Ureter (tissue), 1 donor: ENCODE measurements around the gene CMIP. TPM values are rescaled to one million over a fixed set of nuclear protein-coding genes. Genes with fewer than 3 reads are reported as not detected.

Source experiments
- DNase-seq: peaks from one replicate; pipeline ENCODE4 v3.0.0-alpha.2; 2020; ENCODE audit warnings: low spot score
- total RNA-seq: library from RNA; stranded (reverse); gene quantifications from one replicate; pipeline ENCODE4 v1.2.4, GENCODE V29; 2023
- donor health status: DM: yes; HTN: yes; CAD: no.

CMIP gene
- total RNA-seq, 1 donor from 2014 or later, result 98.0 TPM

DNA sequence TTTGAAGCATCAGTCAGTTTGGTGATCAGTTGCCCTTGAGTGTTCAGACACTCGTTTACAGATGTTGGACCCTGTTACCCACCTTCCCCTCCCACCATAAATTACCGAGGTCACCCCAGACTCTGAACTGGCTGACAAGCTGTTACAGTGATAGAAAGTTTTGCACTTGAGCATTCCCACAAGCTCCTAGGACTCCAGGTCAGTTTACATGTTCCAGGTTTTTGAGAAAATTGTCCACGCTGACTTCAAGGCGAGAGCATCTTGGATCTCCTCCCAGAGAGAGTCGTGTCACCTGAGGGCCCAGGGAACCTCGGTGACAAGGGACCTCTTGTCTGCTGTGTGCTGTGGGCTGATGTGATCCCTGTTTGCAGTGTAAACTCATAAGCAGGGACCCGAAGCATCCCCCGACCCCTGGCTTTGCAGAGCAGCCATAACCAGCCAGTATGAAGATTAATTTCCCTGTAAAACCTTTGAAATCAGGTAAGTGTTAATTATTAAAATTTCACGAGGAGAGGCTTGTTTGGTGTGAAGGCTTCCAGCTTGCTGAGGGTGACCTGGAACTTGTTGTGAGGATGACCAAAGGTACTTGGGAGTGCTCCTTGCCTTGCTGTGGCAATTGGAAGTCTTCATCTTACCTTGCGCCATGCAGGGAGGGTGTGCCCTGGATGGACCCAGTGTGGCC, 91.2 kb downstream of the CMIP start:
- no peak for DNase-seq

DNA sequence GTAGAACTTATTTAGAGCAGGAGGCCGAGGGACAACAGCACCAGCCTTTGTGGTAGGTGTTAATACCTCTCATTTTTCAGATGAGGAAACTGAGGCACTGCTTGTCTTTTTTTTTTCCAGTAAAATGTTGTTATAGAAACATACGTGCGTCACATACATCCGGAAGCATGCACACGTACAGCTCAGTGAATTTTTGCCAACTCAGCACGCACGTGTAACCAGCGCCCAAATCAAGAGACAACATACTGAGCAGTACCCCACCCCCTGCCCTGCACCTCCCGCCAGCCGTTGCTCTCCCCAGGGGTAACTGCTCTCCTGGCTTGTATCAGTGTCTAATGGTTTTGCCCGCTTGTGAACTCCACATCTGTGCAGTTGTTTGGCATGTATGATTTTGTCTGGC, 92.0 kb downstream of the CMIP start:
- no peak for DNase-seq

DNA sequence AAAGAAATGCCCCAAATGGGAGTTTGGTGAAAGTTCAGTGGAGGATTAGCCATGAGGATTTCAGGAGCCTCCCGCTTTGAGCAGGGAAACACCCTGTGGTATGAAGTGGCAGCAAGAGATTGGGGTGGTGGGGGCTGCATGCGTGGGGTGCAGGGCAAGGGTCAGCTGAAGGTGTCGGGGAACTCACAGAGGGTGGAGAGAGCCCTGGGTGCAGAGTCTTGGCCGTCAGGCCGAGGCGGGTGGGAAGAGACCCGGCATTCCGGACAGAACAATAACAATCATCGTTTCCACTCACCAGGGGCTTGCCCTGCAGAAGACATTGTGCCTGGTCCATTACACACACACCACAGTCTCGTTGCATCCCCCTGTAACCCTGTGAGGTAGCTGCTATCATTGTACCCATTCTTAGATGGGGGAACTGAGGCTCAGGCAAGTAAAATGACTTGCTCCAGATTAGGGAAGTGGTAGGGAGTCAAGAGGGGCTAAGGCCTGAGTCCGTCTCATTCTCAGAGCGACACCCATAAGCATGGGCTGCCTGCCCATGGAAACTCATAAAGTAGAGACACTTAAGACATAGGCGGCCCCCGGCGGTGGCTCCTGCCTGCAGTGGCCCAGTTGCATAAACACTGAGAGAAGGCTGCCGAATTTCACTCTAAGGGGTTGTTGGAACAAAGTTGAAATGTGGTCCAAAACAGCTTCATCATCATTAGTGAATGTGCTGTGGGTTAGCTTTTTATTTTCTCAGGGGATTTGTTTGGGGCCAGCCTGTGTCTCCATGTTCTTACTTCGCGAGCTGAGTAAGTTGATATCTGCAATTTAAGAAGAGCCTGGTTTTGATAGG, 93.3 kb downstream of the CMIP start:
- no peak for DNase-seq

DNA sequence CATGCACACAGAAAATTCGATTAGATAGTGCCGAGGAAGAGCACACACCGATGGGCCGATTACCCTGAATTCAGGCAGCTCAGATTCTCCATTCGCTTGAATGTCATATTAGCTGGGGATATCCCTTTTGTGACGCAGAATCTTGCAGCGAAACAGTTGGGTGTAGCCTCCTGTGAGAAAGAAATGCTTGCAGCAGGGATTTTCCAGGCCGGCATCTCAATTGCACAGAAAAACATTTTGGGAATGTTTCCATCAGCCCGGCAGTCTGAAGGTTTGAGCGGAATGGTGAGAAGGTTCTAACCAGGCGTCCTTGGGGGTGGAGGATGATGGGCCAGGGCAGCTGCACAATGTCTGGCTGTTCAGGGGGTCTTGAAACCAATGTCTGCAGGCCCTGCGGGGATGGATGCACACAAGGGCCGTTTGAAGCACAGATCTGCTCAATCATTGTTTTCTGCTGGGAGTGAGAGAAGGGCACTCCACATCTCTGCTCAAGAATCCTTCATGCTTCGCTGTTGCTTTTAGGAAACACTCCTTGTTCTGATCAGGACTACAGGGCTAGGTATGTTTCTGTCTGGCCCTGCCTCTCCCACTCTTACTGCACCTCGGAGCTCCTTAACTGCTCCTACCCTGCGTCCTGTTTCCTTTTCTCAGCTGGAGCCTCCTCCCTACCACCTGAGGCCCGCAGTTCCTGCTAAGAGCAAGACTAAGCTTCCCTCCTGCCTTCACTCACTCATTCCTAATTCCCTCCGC, 94.6 kb downstream of the CMIP start:
- no peak for DNase-seq

DNA sequence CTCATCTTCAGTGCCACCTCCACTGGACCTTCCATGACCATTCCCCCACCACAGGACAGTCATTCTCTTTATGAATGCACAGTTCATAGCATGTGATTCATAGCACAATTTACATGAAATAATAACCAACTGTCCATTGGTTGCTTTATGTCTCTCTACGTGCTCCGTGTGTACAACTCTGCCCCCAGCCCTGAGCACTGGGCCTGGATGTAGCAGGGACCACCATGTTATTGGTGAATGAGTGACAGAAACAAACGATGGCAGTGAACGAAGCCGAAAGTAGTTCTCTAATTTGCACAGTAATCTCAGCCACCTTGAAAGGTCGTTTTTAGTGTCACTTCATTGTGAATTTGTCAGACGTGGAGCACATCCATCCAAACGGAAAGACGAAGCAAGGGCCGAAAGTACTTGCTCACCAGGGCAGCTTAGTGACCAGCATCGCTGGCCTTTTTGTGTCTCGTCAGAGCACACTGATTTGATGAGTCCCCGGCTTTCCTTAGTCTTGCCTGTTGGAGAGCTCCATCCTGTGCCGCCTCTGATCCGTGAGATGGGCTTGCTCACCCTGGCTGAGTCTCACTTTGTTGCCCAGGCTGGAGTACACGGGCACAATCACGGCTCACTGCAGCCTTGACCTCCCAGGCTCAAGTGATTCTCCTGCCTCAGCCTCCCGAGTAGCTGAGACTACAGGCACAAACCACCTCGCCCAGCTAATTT, 95.3 kb downstream of the CMIP start:
- no peak for DNase-seq

DNA sequence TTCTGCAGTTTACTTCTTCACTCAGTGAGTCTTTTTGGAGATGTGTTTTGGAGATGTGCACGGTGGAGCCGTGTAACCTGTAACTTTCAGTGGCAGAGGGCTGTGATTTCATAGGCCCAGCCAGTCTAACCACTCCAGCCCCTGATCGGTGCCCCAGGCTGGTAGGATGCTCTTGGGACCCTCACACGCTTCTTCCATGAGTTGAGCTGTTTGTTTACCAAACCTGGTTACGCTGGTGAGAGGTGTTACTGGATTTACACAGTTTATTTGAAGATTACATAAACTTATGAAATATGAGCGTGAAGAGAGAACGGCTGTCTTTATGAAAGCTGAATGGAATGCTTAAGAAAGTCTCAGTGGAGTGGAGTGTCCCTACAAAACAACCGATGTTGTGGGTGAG, 96.7 kb downstream of the CMIP start:
- no peak for DNase-seq

DNA sequence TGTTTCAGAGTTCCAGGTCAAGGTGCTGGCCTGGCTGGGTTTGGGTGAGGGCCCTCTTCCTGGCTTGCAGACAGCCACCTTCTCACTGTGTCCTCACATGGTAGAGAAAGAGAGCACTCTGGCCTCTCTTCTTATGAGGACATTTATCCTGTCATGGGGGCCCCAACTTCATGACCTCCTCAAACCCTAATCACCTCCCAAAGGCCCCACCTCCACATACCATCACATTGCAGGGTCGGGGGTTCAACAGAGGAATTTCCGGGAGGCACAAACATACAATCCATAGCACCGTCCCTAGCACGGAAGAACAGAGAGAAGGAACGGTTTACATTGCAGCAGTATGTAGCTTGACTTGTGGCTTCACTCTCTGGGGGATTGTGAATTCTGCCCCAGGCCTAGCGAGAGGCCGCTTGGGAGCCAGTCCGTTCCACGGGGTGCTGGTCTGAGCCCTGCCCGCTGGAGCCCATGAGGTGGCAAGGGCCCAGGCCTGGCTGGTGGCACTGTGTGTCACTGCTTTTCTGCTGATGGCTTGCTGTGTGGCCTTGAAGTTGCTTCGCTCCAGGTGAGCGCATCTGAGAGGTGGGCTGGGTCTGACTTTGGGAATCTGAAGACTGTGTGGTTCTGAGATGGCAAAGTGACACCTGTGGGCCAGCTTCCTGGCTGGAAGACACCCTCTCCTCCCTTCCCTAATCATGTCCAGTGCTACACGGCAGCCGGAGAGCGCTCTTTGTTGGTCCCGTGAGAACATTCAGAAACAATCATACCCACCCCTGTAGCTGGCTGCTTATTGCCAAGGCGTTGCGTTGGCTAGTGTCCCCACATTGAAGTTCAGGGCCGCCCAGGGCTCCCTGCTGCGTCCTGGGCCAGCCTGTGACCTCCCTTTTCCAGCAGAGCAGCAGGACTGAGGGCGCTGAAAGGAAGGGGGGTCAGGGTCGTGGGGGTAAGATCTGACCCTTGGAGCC, 98.3 kb downstream of the CMIP start:
- DNase-seq, result no peak

DNA sequence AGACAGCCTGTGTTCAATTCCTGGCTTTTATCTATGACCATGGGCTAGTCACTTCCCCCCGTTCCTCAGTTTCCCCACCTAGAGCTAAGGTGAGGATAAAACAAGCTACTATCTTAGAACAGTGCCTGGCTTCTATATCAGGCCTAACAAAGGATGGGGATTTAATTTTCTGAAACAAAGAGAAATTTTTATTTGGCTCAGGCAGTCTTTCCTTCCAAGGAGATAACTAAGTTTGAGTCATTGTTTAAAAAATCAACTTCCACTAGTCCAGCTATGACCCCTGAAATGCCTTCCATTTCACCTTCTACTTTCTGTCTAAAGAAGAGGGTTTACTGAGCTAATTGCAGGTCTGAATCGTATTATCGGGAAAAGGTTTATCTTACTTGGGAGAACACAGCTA, 99.0 kb downstream of the CMIP start:
- no peak for DNase-seq

DNA sequence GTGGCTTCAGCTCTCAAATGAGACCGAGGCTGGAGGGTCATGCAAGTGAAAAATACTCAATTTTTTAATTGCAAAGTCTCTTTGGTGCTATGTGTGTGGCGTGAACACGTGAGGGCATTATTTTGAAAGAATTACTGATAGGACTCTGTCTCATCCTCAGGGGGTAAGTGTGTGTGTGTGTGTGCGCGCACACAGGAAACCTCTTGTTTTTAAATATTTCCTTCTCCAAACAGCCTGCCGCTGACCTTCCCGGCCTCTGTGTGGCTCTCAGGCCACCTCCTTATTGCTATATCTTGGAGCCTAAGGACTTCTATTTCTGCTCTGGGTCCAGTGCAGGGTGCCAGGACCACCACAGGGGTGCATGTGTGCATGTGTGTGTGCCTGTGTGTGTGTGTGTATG, 99.7 kb downstream of the CMIP start:
- no peak for DNase-seq

DNA sequence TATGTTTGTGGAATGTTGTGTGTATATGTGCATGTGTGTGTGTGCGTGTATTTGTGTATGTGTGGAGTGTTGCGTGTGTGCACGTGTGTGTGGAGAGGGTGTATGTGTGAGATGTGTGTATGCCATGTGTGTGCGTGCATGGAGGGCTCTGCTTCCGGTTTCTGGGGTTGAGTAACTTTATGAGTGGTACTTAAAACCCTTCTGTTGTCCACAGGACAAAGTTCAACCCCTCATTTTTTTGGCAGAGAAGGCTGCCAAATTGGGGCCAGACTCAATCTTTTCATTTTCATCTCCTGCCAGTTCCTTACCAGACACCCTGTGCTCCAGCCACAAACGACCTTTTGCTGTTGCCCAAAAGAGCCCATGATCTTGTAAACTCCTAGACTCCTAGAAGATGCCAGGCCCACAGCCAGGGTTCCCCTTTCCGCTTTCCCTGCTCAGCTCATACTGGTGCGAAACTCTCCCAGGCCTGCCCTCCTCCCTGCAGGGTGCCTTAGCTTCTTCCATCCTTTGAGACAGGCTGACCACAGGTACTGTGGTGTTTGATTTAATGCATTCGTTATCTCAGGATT, 100.2 kb downstream of the CMIP start:
- DNase-seq, result no peak

DNA sequence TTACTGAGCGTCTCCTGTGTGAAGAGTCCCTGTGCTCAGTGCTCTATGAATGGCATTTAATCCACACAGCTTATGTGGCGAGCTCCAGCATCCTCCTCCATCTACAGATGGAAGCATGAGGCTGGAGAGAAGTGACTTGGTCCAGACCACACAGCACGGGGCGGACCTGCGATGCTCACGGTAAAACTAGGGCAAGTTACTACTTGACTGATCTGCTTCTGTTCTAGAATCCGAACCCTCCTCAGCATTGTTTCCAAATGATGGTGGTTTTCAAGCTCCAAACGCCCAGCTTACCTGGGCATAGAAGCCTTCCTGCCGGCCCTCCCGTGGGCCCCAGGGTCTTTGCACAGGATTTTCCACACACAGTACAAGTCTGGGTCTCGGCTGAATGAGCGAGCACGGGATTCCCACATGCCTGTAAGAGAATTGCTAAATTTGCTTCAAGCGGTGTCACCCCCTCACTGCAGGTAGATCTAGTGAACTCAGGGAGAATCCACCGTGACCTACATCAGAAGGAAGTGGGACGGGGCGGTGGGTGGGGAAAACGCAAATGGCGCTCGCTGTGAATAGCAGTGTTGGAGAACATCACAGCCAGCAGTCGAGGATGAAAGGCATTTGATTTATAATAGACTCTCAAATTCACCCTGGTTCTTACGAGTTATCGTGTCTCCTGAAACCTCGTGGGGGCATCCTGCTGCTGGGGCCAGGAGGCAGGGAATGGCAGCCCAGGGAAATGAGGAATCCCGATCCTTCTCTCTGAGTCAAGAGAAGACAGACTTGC, 101.1 kb downstream of the CMIP start:
- DNase-seq, result no peak

DNA sequence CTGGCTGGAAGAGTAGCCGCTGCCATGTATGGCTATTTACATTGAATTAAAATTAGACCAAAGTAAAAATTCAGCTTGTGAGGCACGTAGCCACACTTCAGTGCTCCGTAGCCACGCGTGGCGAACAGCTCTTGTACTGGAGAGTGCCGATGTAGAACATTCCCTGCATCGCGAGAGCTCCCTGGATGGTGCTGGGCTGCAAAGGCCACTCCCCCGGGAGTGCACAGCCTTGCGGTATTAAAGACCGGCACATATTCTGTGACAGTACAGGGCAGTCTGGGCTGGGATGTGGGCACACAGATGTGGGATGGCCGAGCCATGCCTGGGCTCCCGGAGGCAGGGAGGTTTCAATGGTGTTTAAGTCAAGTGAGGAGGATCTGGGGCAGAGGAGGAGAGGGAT, 102.2 kb downstream of the CMIP start:
- DNase-seq, result no peak

DNA sequence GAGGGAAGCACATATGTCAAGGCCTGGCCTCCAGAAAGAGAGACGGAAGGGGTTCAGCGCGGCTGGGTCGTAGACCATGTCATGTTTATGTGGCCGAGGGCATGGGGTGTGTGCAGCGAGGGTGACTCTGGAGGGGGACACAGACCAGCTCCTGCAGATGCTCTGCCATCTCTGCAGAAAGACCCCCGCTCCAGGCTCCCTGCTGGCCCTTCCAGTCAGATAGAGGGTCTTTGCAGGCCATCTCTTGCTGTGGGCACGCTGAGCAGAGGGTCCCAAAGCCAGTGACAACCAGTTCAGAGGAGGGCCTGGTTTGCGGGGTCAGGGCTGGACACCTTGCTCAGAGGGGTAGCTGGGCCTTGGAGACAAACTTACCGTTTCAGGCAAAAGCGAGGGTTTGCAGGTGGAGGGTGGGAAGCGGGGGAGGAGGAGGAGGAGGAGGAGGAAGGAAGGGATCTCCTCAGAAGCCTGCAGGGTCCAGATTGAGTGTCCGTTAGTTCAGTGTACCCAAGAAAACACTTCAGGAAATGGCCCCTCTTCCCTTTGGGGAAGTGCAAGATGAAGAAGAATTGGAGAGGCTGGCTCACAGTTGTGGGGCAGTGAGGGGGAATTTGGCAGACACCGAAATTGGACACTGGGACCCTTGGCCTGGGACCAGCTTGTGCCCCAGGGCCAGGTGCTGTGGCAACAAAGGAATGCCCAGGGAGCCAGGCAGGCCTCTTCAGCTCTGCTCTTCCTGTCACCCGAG, 102.8 kb downstream of the CMIP start:
- no peak for DNase-seq

DNA sequence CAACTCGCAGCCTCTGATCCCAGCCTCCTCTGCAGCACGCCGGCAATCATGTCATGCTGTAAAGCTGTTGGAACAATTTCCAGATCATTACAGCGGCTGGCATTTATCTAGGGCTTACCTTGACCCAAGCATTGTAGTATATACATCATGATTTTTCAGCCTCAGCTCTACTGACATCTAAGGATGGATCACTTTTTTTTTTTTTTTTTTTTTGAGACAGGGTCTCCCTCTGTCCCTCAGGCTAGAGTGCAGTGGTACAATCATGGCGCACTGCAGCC, 103.3 kb downstream of the CMIP start:
- DNase-seq, result no peak

DNA sequence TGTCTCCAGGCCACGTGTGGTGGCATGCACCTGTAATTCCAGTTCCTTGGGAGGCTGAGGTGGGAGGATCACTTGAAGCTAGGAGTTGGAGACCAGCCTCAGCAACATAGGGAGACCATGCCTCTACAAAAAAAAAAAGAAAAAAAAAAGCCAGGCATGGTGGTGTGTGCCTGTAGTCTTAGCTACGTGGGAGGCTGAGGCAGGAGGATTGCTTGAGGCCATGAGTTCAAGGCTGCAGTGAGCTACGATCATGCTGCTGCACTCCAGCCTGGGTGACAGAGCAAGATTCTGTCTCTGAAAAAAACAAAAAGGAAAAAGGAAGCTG, 103.9 kb downstream of the CMIP start:
- no peak for DNase-seq

DNA sequence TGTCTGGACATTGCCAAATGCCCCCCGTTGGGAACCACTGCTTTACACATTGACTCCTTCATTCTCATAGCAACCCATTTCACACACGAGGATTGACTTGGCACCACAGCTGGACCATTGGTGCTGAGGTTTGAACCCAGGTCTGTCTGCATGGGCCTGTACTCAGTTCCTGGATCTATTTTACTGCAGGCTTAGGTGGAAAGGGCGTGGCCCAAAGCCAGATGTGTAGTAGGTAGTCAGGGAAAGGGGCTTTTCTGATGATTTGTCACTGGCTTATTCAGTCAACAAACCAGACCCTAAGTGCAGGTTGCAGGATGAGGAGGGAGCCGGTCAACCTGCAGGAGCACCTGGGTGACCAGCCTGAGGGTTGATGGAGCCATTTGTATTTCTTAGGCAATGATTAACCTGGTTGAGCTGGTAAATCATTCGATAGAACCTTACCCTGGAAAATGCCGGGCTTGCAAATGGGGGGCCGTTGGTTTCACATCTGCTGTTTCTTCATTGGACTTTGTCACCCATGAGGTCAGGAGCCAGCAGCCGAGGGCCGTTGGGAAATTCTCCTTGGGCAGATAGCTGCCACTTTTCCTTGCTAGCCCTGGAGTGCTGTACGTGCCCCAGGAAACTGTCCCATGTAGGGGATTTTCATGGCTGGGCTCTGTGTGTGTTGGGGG, 104.4 kb downstream of the CMIP start:
- DNase-seq, result no peak

DNA sequence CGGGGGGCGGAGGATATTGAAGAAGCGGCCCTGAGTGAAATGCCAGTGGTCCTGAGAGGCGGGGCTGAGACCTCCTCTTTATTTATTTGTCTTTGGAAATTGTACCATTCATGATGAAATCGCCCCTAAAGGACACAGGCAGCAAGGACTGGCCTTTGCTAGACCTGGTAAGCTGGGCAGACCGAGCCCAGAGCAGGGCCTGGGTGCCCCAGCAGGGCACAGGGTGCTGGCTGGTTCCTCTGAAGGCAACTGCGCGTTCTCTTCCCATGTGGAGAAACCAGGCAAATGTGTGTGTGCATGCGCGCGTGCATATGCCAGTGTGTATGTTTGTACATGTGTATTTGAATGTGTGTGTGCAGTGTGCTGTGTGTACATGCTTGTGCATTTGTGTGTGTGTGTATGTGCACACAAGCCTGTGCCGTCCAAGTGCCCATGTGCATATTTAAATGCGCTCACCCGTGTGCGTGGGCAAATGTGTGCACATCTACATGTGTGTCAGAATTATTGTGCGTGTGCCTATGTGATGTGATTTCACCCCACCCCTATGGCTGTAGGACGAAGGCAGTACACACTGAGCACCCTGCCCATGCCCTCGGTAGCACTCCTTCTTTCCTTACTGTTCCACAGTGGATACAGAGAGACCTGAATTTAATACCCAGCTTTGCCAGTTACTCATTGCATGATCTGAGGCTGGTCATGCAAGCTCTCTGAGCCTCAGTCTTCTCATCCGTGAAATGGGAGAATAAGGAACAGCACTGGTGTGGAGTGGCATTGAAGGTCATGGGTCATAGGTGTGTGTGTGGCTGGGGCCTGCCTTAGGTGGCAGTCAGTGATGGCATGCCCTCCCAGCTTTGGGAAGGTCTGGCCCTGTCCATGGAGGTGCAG, 105.2 kb downstream of the CMIP start:
- no peak for DNase-seq

DNA sequence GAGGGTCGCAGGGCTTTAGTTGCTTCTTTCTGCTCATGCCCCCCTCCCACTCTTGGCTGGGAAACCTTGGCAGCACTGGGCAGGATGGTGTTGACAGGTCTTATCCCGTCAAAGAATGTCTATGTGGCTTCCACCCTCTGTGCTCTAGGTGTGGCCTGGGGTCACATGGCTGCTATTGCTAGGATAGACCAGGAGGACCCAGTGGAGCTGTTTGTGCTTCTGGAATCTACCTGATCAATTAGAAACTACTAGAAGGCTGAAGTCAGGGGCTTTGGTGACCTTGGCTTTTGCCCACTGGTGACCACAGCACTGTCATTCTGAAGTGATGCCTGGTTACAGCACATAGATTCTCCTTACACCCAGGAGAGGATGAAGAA, 105.8 kb downstream of the CMIP start:
- DNase-seq, result no peak
